ENCODE results near the gene CCR6. TPM values are rescaled to one million over a fixed set of nuclear protein-coding genes. Genes with fewer than 3 reads are reported as not detected.

CCR6 gene
- total and polyA plus RNA-seq, 2 of the 8 experiments (the other 6 are each of a cell fraction or from before 2014, with no cell fraction given): 0.06 TPM; not detected in 1

DNA sequence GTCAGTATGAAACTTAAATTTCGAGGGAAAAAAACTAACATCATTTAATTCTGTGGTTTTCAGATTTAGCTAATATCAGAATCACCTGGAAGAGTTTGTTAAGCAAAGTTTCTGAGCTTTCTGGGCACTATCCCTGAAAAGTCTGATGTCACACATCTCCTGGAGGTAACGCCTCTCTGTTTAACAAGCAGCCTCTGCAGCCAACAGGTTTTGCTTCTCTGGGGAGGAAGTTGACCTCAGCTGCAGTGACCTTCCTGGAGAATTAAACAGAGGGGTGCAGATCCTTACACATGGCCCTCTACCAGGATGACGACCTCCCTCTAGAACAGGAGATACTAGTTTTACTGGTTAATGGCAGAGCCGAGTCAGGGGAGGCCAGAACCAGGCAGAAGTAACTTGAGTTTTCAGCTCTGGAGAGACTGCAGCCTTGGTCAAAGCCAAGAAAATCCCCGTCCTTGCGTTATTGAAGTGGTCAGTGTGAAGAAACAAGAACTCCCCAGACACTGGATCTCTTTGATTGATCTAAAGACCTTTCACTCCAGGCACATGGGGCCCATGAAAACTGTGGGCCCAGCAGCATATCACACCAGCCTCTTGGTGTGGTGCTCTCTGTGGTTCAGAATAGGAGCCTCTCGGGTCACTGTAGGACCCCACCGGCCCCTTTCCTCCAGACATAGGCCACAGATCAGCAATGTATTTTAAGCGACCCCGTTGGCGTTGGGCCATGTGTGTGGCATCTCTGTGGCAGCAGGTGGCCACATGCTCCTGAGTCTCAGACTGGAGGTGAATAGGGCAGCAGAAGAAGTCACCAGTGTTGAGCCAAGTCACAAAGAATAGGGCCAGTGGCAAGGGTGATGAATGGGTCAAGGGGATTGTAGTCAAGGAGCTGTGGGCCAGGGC, 33.4 kb upstream of the CCR6 start (continued):
- no peak for TF ChIP-seq KDM5A (IDR thresholded peaks at IDR 0.05; ENCODE audit: low read length)
- TF ChIP-seq, protein P1, sequence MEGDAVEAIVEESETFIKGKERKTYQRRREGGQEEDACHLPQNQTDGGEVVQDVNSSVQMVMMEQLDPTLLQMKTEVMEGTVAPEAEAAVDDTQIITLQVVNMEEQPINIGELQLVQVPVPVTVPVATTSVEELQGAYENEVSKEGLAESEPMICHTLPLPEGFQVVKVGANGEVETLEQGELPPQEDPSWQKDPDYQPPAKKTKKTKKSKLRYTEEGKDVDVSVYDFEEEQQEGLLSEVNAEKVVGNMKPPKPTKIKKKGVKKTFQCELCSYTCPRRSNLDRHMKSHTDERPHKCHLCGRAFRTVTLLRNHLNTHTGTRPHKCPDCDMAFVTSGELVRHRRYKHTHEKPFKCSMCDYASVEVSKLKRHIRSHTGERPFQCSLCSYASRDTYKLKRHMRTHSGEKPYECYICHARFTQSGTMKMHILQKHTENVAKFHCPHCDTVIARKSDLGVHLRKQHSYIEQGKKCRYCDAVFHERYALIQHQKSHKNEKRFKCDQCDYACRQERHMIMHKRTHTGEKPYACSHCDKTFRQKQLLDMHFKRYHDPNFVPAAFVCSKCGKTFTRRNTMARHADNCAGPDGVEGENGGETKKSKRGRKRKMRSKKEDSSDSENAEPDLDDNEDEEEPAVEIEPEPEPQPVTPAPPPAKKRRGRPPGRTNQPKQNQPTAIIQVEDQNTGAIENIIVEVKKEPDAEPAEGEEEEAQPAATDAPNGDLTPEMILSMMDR (IDR thresholded peaks at IDR 0.05; ENCODE audit: control extremely low read depth in 1 of 3, insufficient read depth in 1 of 3, low read depth in 1 of 3, low read length in 3 of 3): no peak
- TF ChIP-seq NANOG (IDR thresholded peaks at IDR 0.05; ENCODE audit: insufficient read depth, low read depth, low read length, poor library complexity, severe bottlenecking): no peak
- TF ChIP-seq BACH1 (IDR thresholded peaks at IDR 0.05; ENCODE audit: low read length): no peak
- no peak for TF ChIP-seq SP2 (IDR thresholded peaks at IDR 0.05; ENCODE audit: low read length)
- no peak for TF ChIP-seq FOSL1 (IDR thresholded peaks at IDR 0.05; ENCODE audit: insufficient read depth, low read depth, low read length)
- TF ChIP-seq TAF7 (optimal IDR thresholded peaks at IDR 0.05; ENCODE audit: borderline replicate concordance, low read depth, low read length): no peak

Data from H1 (cell line).